OCI-LY1 (cell line): ENCODE data around the gene OSTF1.
A peak's percentile ranks its signal among the peaks of the same experiment; 100 is the strongest.

Experiments
- EZH2 ChIP-seq: fragments of 200-600 bp; sonication (generic), shearing (Covaris generic); IDR thresholded peaks from 2 replicates; pipeline ENCODE4 v1.8.0; 2017; ENCODE audit warnings: borderline replicate concordance, mixed run types, mild to moderate bottlenecking, antibody characterized with exemption, low read length, moderate library complexity, mixed read lengths
- TF ChIP-seq, protein P1 (sequence below): fragments of 200-600 bp; sonication (generic), shearing (Covaris generic); IDR thresholded peaks from 2 replicates; pipeline ENCODE4 v1.5.1; 2017; ENCODE audit warnings: mild to moderate bottlenecking, antibody characterized with exemption, low read length, moderate library complexity, mixed read lengths

DNA sequence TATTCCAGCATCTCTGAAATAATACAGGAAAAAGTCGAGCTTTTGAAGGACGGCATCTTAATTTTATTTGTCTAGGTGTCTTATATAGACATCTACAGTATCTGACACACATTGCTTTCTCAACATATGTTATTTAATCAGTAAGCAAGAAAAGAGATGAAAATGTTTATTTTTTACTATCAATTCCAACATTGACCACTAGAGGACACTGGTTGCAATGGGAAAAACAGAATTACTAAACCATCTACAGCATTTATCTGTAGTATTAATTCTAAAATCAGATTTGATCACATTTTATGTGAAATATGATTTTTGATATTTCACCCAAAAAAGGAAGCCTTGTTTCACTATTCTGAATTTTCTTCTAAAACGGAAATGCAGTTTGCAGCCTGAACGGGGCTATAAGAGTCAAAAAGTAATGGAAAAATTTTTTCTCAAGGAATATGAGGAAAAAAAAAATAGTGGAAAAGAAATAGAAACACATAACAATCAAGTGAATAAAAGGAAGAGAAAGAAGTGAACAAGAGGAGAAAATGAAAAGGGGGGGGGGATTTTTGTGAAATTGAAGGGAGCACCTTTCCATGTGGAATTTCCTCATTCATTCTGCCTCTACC lies 98.6 kb downstream of the OSTF1 start:
- TF ChIP-seq, protein P1, sequence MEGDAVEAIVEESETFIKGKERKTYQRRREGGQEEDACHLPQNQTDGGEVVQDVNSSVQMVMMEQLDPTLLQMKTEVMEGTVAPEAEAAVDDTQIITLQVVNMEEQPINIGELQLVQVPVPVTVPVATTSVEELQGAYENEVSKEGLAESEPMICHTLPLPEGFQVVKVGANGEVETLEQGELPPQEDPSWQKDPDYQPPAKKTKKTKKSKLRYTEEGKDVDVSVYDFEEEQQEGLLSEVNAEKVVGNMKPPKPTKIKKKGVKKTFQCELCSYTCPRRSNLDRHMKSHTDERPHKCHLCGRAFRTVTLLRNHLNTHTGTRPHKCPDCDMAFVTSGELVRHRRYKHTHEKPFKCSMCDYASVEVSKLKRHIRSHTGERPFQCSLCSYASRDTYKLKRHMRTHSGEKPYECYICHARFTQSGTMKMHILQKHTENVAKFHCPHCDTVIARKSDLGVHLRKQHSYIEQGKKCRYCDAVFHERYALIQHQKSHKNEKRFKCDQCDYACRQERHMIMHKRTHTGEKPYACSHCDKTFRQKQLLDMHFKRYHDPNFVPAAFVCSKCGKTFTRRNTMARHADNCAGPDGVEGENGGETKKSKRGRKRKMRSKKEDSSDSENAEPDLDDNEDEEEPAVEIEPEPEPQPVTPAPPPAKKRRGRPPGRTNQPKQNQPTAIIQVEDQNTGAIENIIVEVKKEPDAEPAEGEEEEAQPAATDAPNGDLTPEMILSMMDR: peak; percentile 85
- no peak for TF ChIP-seq EZH2
